K562 (cell line): ENCODE results near the gene LCA5L. TPM values are rescaled to one million over a fixed set of nuclear protein-coding genes. Genes with fewer than 3 reads are reported as not detected.
A peak's percentile ranks its signal among the peaks of the same experiment; 100 is the strongest.

Experiments used
- ATAC-seq: fragments of 200-7000 bp; cut with Tn5 transposase; 3 replicates; pipeline ENCODE4 v1.9.1; 2020; ENCODE audit warnings: moderate library complexity
- BruUV-seq: library from RNA; stranded (reverse); fragments of 400-500 nt; replicated peaks from 2 replicates; lab custom pipeline; 2021; lab: Mats Ljungman, UMichigan
- CTCF ChIA-PET: fragments of 300-600 bp; formaldehyde crosslinking; extraction: SDS; loops from one replicate; lab custom pipeline; 2021; ENCODE audit warnings: low intra/inter-chr PET ratio; lab: Yijun Ruan, JAX
- POLR2A ChIA-PET: fragments of 300-600, 350-650 bp; sonication (Branson Sonifier 250); formaldehyde crosslinking; extraction: SDS; loops from one replicate; lab custom pipeline; 2021; ENCODE audit warnings: antibody characterized with exemption, inconsistent platforms; lab: Yijun Ruan, JAX
- DNase-seq, 4 experiments: peaks; one replicate each; pipeline versions ENCODE4 v3.0.0 to v3.0.0-alpha.2; 2011 to 2018; ENCODE audit warnings: low spot score in 3 of 4, mixed read lengths in 3 of 4; ENCODE audit errors: extremely low read depth in 1 of 4
- FAIRE-seq: peaks from 2 replicates; lab custom pipeline; 2011; peaks lifted over from hg19 to GRCh38; lab: Jason Lieb, UNC
- H2AFZ ChIP-seq: 2 replicates; pipeline ENCODE4 v1.6.0; 2011; ENCODE audit warnings: low read depth, low read length, control low read depth, inconsistent platforms
- H3K27ac ChIP-seq: fragments of 200-600 bp; 3 replicates; pipeline ENCODE4 v1.8.0; 2011; ENCODE audit warnings: low read depth, mild to moderate bottlenecking, control low read depth, inconsistent platforms, low read length, moderate library complexity, mixed read lengths; ENCODE audit errors: extremely low read depth
- H3K27me3 ChIP-seq, 2 experiments: fragments of 300-600 bp in 1 of 2; 2 replicates in 1 of 2; 3 replicates in 1 of 2; pipeline versions ENCODE4 v1.6.0 to v1.8.0; 2011; ENCODE audit warnings: inconsistent platforms in 2 of 2, low read length in 2 of 2, mild to moderate bottlenecking in 1 of 2, mixed read lengths in 1 of 2, moderate library complexity in 1 of 2; ENCODE audit not compliant: control insufficient read depth in 2 of 2, insufficient read depth in 2 of 2
- H3K36me3 ChIP-seq: fragments of 300-600 bp; 3 replicates; pipeline ENCODE4 v1.8.0; 2011; ENCODE audit warnings: mild to moderate bottlenecking, low read length, inconsistent platforms; ENCODE audit not compliant: control insufficient read depth, insufficient read depth
- H3K4me1 ChIP-seq, 2 experiments: fragments of 200-600 bp in 1 of 2; replicated peaks in 1 of 2; 2 replicates in 1 of 2; 3 replicates in 1 of 2; pipeline versions ENCODE4 v1.5.1 to v1.8.0; 2011; ENCODE audit warnings: inconsistent platforms in 2 of 2, low read length in 2 of 2, mild to moderate bottlenecking in 1 of 2, mixed read lengths in 1 of 2, moderate library complexity in 1 of 2; ENCODE audit not compliant: control insufficient read depth in 2 of 2, insufficient read depth in 2 of 2
- H3K4me2 ChIP-seq: 2 replicates; pipeline ENCODE4 v1.6.1; 2011; ENCODE audit warnings: low read length, control low read depth, inconsistent platforms, mixed read lengths; ENCODE audit not compliant: insufficient read depth
- H3K4me3 ChIP-seq: fragments of 200-600 bp; sonication (generic), shearing (Covaris generic); 2 replicates; pipeline ENCODE4 v1.5.1; 2016; ENCODE audit warnings: control low read depth, inconsistent platforms
- H3K79me2 ChIP-seq: fragments of 200-600 bp; 3 replicates; pipeline ENCODE4 v1.8.0; 2011; ENCODE audit warnings: low read length, inconsistent platforms; ENCODE audit not compliant: control insufficient read depth, insufficient read depth
- H3K9ac ChIP-seq, 2 experiments: 2 replicates each; pipeline versions ENCODE4 v1.6.0 to v1.6.1; 2011; ENCODE audit warnings: low read depth in 2 of 2, low read length in 2 of 2, control low read depth in 1 of 2, inconsistent platforms in 1 of 2, mild to moderate bottlenecking in 1 of 2, mixed read lengths in 1 of 2; ENCODE audit not compliant: insufficient read depth in 1 of 2
- H3K9me1 ChIP-seq: one replicate; pipeline ENCODE4 v1.6.0; 2011; ENCODE audit warnings: inconsistent platforms, mild to moderate bottlenecking, low read length, moderate library complexity; ENCODE audit not compliant: control insufficient read depth, insufficient read depth
- H3K9me3 ChIP-seq: replicated peaks from 2 replicates; pipeline ENCODE4 v1.5.1; 2011; ENCODE audit warnings: low read depth, low read length, inconsistent platforms; ENCODE audit not compliant: control insufficient read depth, insufficient read depth
- H4K20me1 ChIP-seq: replicated peaks from 2 replicates; pipeline ENCODE4 v1.6.1; 2011; ENCODE audit warnings: low read length, inconsistent platforms, mixed read lengths; ENCODE audit not compliant: control insufficient read depth, insufficient read depth
- CEBPB ChIP-seq: fragments of 450-650 bp; IDR thresholded peaks from 2 replicates; pipeline ENCODE4 v1.6.1; 2016; ENCODE audit warnings: missing genetic modification characterization, missing compliant biosample characterization
- CEBPG ChIP-seq, 3 experiments: fragments of 200-800 bp in 1 of 3; sonication (Bioruptor generic) in 1 of 3; sonication (generic) in 1 of 3; formaldehyde crosslinking in 1 of 3; IDR thresholded peaks in 2 of 3; conservative IDR thresholded peaks in 1 of 3; 2 replicates each; pipeline versions ENCODE4 v1.6.1 to v1.8.0; 2016 to 2022; ENCODE audit warnings: missing compliant biosample characterization in 2 of 3, missing genetic modification characterization in 2 of 3, mild to moderate bottlenecking in 1 of 3, missing genetic modification reagents in 1 of 3
- POU5F1 ChIP-seq: fragments of 150-350 bp; IDR thresholded peaks from 2 replicates; pipeline ENCODE4 v1.6.1; 2014; ENCODE audit warnings: borderline replicate concordance, low read length, low read depth, mild to moderate bottlenecking; ENCODE audit not compliant: partially characterized antibody
- RFX5 ChIP-seq: IDR thresholded peaks from 2 replicates; pipeline ENCODE4 v1.6.1; 2011; ENCODE audit warnings: low read depth, mild to moderate bottlenecking, improper control_type of control experiment, low read length
- ZNF384 ChIP-seq: IDR thresholded peaks from 2 replicates; pipeline ENCODE4 v1.6.1; 2012; ENCODE audit warnings: low read depth, low read length, improper control_type of control experiment
- WGBS: fragments of 100-300 bp; shearing (Covaris generic); methylation state at CpG from one replicate; pipeline ENCODE4 v1.1.6; 2016; ENCODE audit warnings: low coverage, mixed read lengths; ENCODE audit not compliant: insufficient coverage; ENCODE audit errors: missing lambda C conversion rate; 5-methylcytosine and 5-hydroxymethylcytosine counted together
- in situ Hi-C: fragments of 300-500 bp; cut with MboI; formaldehyde crosslinking; loops from 4 replicates; pipeline ENCODE4 v1.15.0; 2018; ENCODE audit warnings: inconsistent platforms, mixed read lengths
- intact Hi-C: fragments of 100-400 bp; cut with micrococcal nuclease; formaldehyde crosslinking; loops from 2 replicates; pipeline ENCODE4 v1.14.2; 2022
- polyA plus RNA-seq, 8 experiments: library from polyadenylated mRNA; depleted of rRNA in 4 of 8; stranded (reverse) in 5 of 8; unstranded in 3 of 8; fragments of >200 nt; fragmentation: Nextera tagmentation in 2 of 8; fragmentation: Illumina TruSeq in 1 of 8; extraction: Ambion mirVana in 2 of 8; extraction: Trizol in 1 of 8; gene quantifications; 2 replicates each; pipeline versions ENCODE4 v1.2.1 to v1.2.3, GENCODE V29; 2011 to 2014; ENCODE audit warnings: inconsistent platforms in 1 of 8, missing spikeins in 1 of 8
- total RNA-seq, 7 experiments: library from RNA; depleted of rRNA in 6 of 7; stranded (reverse); fragments of >200 nt in 6 of 7; fragmentation: Illumina TruSeq in 2 of 7; extraction: Trizol in 2 of 7; gene quantifications; 2 replicates each; pipeline versions ENCODE4 v1.2.1 to v1.2.3, GENCODE V29; 2011 to 2021; ENCODE audit warnings: low replicate concordance in 1 of 7
- TF ChIP-seq, protein P1 (sequence below): fragments of 450-650 bp; conservative IDR thresholded peaks from 2 replicates; pipeline ENCODE4 v1.6.1; 2016; ENCODE audit warnings: missing genetic modification characterization, low read depth, mild to moderate bottlenecking, control low read depth, missing compliant biosample characterization
- TF ChIP-seq, protein P2 (sequence below), 2 experiments: fragments of 450-650 bp in 1 of 2; sonication (generic) in 1 of 2; formaldehyde crosslinking in 1 of 2; IDR thresholded peaks in 1 of 2; conservative IDR thresholded peaks in 1 of 2; 2 replicates each; pipeline versions ENCODE4 v1.6.1 to v1.8.1; 2016 to 2023; ENCODE audit warnings: mild to moderate bottlenecking in 2 of 2, moderate library complexity in 2 of 2, inconsistent platforms in 1 of 2, missing genetic modification reagents in 1 of 2

Gene LCA5L
- total and polyA plus RNA-seq, 9 of the 15 experiments (the other 6 are each of a cell fraction or from before 2014, with no cell fraction given) = 1.8 to 4.9 (median 3.8) TPM

DNA sequence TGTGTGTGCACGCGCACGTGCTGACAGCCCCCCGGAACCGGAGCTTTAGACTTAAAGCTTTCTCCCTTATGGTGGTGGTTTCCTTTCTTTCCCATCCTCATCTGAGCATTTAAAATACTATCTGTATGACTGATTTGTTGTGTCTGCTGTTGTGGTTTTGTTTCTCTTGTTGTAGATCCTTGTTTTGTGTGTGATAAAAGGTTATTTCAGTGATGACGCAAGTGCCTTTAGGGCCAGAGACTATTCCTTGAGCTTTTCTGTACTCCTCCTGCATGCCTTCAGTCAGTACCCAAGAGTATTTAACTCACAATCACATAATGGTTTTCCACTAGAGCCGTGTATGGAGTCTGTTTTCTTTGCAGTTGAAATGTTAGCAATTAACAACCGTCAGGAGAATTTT, 45.4 kb downstream of the LCA5L start:
- intact Hi-C loops (no loop called here), in situ Hi-C loops (no loop called here)
- WGBS = 73% methylated on average over 8 of the region's 8 CpGs
- H3K9ac ChIP-seq = no peak overlapping the region
- peaks cover 18% of the 10 kb centered on the region; the same call in 2 of the 3 replicates for H3K36me3 ChIP-seq
- H4K20me1 ChIP-seq = no peaks in the 10 kb centered on the region
- H3K9me3 ChIP-seq = no peaks in the 10 kb centered on the region
- no peak overlapping the region for H3K4me3 ChIP-seq
- H3K4me2 ChIP-seq = no peak overlapping the region
- ATAC-seq (no peak), FAIRE-seq (no peak), DNase-seq (no peak)
- TF ChIP-seq CEBPG (CRISPR knock-in tag; IDR thresholded peaks at IDR 0.05) = no peak
- TF ChIP-seq CEBPG (tag; conservative IDR thresholded peaks at IDR 0.05 in 1 of 2, IDR thresholded peaks at IDR 0.05 in 1 of 2) = 0 out of 4 replicates have a peak, but pooled peaks of 1 of the 2 experiments have one; percentile 11
- TF ChIP-seq ZNF384 = no peak
- no peak for TF ChIP-seq POU5F1
- peak; percentile 59 for TF ChIP-seq CEBPB (tag)
- TF ChIP-seq, protein P1, sequence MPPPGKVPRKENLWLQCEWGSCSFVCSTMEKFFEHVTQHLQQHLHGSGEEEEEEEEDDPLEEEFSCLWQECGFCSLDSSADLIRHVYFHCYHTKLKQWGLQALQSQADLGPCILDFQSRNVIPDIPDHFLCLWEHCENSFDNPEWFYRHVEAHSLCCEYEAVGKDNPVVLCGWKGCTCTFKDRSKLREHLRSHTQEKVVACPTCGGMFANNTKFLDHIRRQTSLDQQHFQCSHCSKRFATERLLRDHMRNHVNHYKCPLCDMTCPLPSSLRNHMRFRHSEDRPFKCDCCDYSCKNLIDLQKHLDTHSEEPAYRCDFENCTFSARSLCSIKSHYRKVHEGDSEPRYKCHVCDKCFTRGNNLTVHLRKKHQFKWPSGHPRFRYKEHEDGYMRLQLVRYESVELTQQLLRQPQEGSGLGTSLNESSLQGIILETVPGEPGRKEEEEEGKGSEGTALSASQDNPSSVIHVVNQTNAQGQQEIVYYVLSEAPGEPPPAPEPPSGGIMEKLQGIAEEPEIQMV (tag) = no peak
- TF ChIP-seq RFX5 = no peak
- TF ChIP-seq, protein P2, sequence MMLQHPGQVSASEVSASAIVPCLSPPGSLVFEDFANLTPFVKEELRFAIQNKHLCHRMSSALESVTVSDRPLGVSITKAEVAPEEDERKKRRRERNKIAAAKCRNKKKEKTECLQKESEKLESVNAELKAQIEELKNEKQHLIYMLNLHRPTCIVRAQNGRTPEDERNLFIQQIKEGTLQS (IDR thresholded peaks at IDR 0.05) = peak; percentile 48; the same call in 1 of the 2 replicates
- TF ChIP-seq, protein P2 (CRISPR knock-in tag; conservative IDR thresholded peaks at IDR 0.05) = no peak
- BruUV-seq = no TSS peak
- CTCF ChIA-PET = no interaction called here
- POLR2A ChIA-PET = interaction anchor here (0.7 to 1.7 kb wide), 7 partner anchors 9 to 42 kb away, joined by 3 to 4 read pairs (median 4); no protein-coding TSS in a partner anchor
- no peaks in the 10 kb centered on the region for H3K79me2 ChIP-seq
- H3K9me1 ChIP-seq = no peaks in the 10 kb centered on the region
- peaks cover 0 to 2% of the 10 kb centered on the region in 2 experiments; a peak in 2 of 5 replicates for H3K4me1 ChIP-seq
- H2AFZ ChIP-seq = no peak overlapping the region
- no peaks in the 10 kb centered on the region for H3K27me3 ChIP-seq
- H3K27ac ChIP-seq = no peak overlapping the region
